ENCODE measurements around the gene CHD2.
A peak's percentile ranks its signal among the peaks of the same experiment; 100 is the strongest.

Gene CHD2

GRCh38 chr15:92899948-92900730 is at the start of gene CHD2:
CHD2 (plus strand) TSS chr15:92900324; CDS start chr15:92901238, 914 bp downstream.
- peak within 1 kb of the TSS; percentile 99 for H3K4me2 ChIP-seq
- no peak within 1 kb of the TSS for H3K4me3 ChIP-seq (IDR thresholded peaks at IDR 0.05; ENCODE audit: insufficient read depth, low read depth, low read length)
- H3K27me3 ChIP-seq (ENCODE audit: insufficient read depth, low read depth), result no peaks in the 10 kb centered on the region
- peak within 1 kb of the TSS; percentile 99 for H3K9ac ChIP-seq
- H3K4me1 ChIP-seq (ENCODE audit: low read depth, poor library complexity, severe bottlenecking), result peaks cover 58% of the 10 kb centered on the region
- no peak within 1 kb of the TSS for H2AFZ ChIP-seq (ENCODE audit: low read depth)
- TF ChIP-seq CTCF (conservative IDR thresholded peaks at IDR 0.05; ENCODE audit: low read depth, low read length), result peak; percentile 37; the same call in 1 of the 2 replicates
- peaks cover 11% of the 10 kb centered on the region; the same call in 1 of the 2 replicates for H3K36me3 ChIP-seq (ENCODE audit: insufficient read depth)
- H3K27ac ChIP-seq, result peak within 1 kb of the TSS; percentile 99
- H3K79me2 ChIP-seq (ENCODE audit: insufficient read depth, low read depth), result peaks cover 96% of the 10 kb centered on the region
- 0 out of 2 replicates have a peak, but pooled peaks cover 5% of the 10 kb centered on the region for H4K20me1 ChIP-seq (ENCODE audit: insufficient read depth)

GRCh38 chr15:92853222-92853621 is 46.9 kb upstream of the CHD2 start:
- H3K4me3 ChIP-seq (IDR thresholded peaks at IDR 0.05; ENCODE audit: insufficient read depth, low read depth, low read length), result no peak overlapping the region
- TF ChIP-seq CTCF (conservative IDR thresholded peaks at IDR 0.05; ENCODE audit: low read depth, low read length), result no peak
- no peaks in the 10 kb centered on the region for H3K4me1 ChIP-seq (ENCODE audit: low read depth, poor library complexity, severe bottlenecking)
- H3K36me3 ChIP-seq (ENCODE audit: insufficient read depth), result no peaks in the 10 kb centered on the region
- H3K27me3 ChIP-seq (ENCODE audit: insufficient read depth, low read depth), result no peaks in the 10 kb centered on the region
- no peaks in the 10 kb centered on the region for H3K79me2 ChIP-seq (ENCODE audit: insufficient read depth, low read depth)
- H3K9ac ChIP-seq, result no peak overlapping the region
- H3K4me2 ChIP-seq, result no peak overlapping the region
- no peak overlapping the region for H2AFZ ChIP-seq (ENCODE audit: low read depth)
- no peaks in the 10 kb centered on the region for H4K20me1 ChIP-seq (ENCODE audit: insufficient read depth)
- no peak overlapping the region for H3K27ac ChIP-seq

GRCh38 chr15:92861742-92862141 is 38.4 kb upstream of the CHD2 start:
- no peaks in the 10 kb centered on the region for H3K36me3 ChIP-seq (ENCODE audit: insufficient read depth)
- no peak overlapping the region for H2AFZ ChIP-seq (ENCODE audit: low read depth)
- H4K20me1 ChIP-seq (ENCODE audit: insufficient read depth), result no peaks in the 10 kb centered on the region
- H3K9ac ChIP-seq, result no peak overlapping the region
- TF ChIP-seq CTCF (conservative IDR thresholded peaks at IDR 0.05; ENCODE audit: low read depth, low read length), result no peak
- H3K4me2 ChIP-seq, result no peak overlapping the region
- no peaks in the 10 kb centered on the region for H3K4me1 ChIP-seq (ENCODE audit: low read depth, poor library complexity, severe bottlenecking)
- H3K79me2 ChIP-seq (ENCODE audit: insufficient read depth, low read depth), result no peaks in the 10 kb centered on the region
- H3K4me3 ChIP-seq (IDR thresholded peaks at IDR 0.05; ENCODE audit: insufficient read depth, low read depth, low read length), result no peak overlapping the region
- no peak overlapping the region for H3K27ac ChIP-seq
- H3K27me3 ChIP-seq (ENCODE audit: insufficient read depth, low read depth), result no peaks in the 10 kb centered on the region

GRCh38 chr15:92864127-92864814 is 35.9 kb upstream of the CHD2 start:
- TF ChIP-seq CTCF (conservative IDR thresholded peaks at IDR 0.05; ENCODE audit: low read depth, low read length), result no peak
- no peaks in the 10 kb centered on the region for H3K27me3 ChIP-seq (ENCODE audit: insufficient read depth, low read depth)
- no peaks in the 10 kb centered on the region for H3K36me3 ChIP-seq (ENCODE audit: insufficient read depth)
- H3K9ac ChIP-seq, result no peak overlapping the region
- H2AFZ ChIP-seq (ENCODE audit: low read depth), result no peak overlapping the region
- H3K4me3 ChIP-seq (IDR thresholded peaks at IDR 0.05; ENCODE audit: insufficient read depth, low read depth, low read length), result no peak overlapping the region
- no peaks in the 10 kb centered on the region for H4K20me1 ChIP-seq (ENCODE audit: insufficient read depth)
- H3K27ac ChIP-seq, result no peak overlapping the region
- H3K4me1 ChIP-seq (ENCODE audit: low read depth, poor library complexity, severe bottlenecking), result no peaks in the 10 kb centered on the region
- H3K79me2 ChIP-seq (ENCODE audit: insufficient read depth, low read depth), result no peaks in the 10 kb centered on the region
- no peak overlapping the region for H3K4me2 ChIP-seq
